Activated CD4-positive, alpha-beta memory T cell treated with anti-CD3 and anti-CD28 coated beads for 36 hours (primary cell): ENCODE measurements around the gene WDR37. TPM values are rescaled to one million over a fixed set of nuclear protein-coding genes. Genes with fewer than 3 reads are reported as not detected.

ENCODE experiments used
- CTCF ChIA-PET: fragments of 350-600 bp; sonication (Branson Sonifier 250); formaldehyde crosslinking; loops from one replicate; lab custom pipeline; 2021; ENCODE audit warnings: antibody characterized with exemption, inconsistent platforms; lab: Charles Lee
- POLR2A ChIA-PET: fragments of 350-600 bp; sonication (Branson Sonifier 250); formaldehyde crosslinking; loops from one replicate; lab custom pipeline; 2021; ENCODE audit warnings: antibody characterized with exemption; lab: Charles Lee
- DNase-seq: peaks from one replicate; pipeline ENCODE4 v3.0.0-alpha.2; 2020
- H3K27ac Mint-ChIP-seq: one replicate; pipeline ENCODE4 v1.8.0; 2021; ENCODE audit warnings: mixed read lengths
- H3K27me3 Mint-ChIP-seq: one replicate; pipeline ENCODE4 v1.8.0; 2021; ENCODE audit warnings: mixed read lengths
- H3K36me3 Mint-ChIP-seq: one replicate; pipeline ENCODE4 v1.8.0; 2021; ENCODE audit warnings: mixed read lengths
- H3K4me1 Mint-ChIP-seq: one replicate; pipeline ENCODE4 v1.8.0; 2021; ENCODE audit warnings: low read depth, mixed read lengths
- H3K4me3 Mint-ChIP-seq: one replicate; pipeline ENCODE4 v1.8.0; 2021; ENCODE audit warnings: mild to moderate bottlenecking, mixed read lengths
- H3K9me3 Mint-ChIP-seq: one replicate; pipeline ENCODE4 v1.8.0; 2021; ENCODE audit warnings: mixed read lengths
- intact Hi-C: fragments of 100-400 bp; cut with micrococcal nuclease; formaldehyde crosslinking; loops from one replicate; pipeline ENCODE4 v1.15.1; 2023
- total RNA-seq, 2 experiments: library from RNA; stranded (reverse); gene quantifications; one replicate each; pipeline ENCODE4 v1.2.3, GENCODE V29; 2021

WDR37 gene
- total RNA-seq, 2 experiments from 2014 or later = 18.1 to 19.4 TPM

- intact Hi-C loops = no loop called here
- POLR2A ChIA-PET = no interaction called here
- Mint-ChIP-seq H3K27me3 (peaks cover 2% of the 10 kb centered on the region), H3K9me3 (no peaks in the 10 kb centered on the region), H3K4me1 (no peaks in the 10 kb centered on the region), H3K4me3 (no peak overlapping the region), H3K27ac (no peak overlapping the region), H3K36me3 (no peaks in the 10 kb centered on the region)
- CTCF ChIA-PET = no interaction called here
- DNase-seq = no peak
These were observed 114.0 kb downstream of the WDR37 start for GRCh38 chr10:1169981-1170866.

GRCh38 chr10:1170867-1171180 is 114.6 kb downstream of the WDR37 start:
- no peak for DNase-seq
- H3K36me3 Mint-ChIP-seq = no peaks in the 10 kb centered on the region
- peaks cover 2% of the 10 kb centered on the region for H3K27me3 Mint-ChIP-seq
- ChIA-PET CTCF (no interaction called here), POLR2A (no interaction called here)
- intact Hi-C loops = no loop called here
- H3K27ac Mint-ChIP-seq = no peak overlapping the region
- H3K4me1 Mint-ChIP-seq = no peaks in the 10 kb centered on the region
- H3K9me3 Mint-ChIP-seq = no peaks in the 10 kb centered on the region
- no peak overlapping the region for H3K4me3 Mint-ChIP-seq

DNA sequence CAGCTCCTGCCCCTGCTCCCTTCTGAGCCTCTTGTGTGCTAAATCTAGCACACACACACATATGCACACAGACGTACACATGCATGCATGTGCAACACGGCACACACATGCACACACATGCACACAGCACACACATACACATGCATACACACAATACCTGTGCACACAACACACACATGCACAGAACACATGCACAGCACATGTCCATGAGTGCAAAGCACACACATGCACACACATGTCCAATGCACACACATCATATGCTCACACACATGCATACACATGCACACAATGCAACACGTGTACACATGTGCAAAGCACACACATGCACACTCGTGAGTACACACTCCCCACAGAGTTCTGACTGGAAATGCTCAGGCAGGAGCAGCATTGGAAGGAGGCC is 115.0 kb downstream of the WDR37 start:
- intact Hi-C loops = no loop called here
- no peak overlapping the region for H3K4me3 Mint-ChIP-seq
- peaks cover 2% of the 10 kb centered on the region for H3K27me3 Mint-ChIP-seq
- no peaks in the 10 kb centered on the region for H3K36me3 Mint-ChIP-seq
- H3K9me3 Mint-ChIP-seq = no peaks in the 10 kb centered on the region
- no peak overlapping the region for H3K27ac Mint-ChIP-seq
- H3K4me1 Mint-ChIP-seq = no peaks in the 10 kb centered on the region
- POLR2A ChIA-PET = no interaction called here
- DNase-seq = no peak
- CTCF ChIA-PET = no interaction called here

DNA sequence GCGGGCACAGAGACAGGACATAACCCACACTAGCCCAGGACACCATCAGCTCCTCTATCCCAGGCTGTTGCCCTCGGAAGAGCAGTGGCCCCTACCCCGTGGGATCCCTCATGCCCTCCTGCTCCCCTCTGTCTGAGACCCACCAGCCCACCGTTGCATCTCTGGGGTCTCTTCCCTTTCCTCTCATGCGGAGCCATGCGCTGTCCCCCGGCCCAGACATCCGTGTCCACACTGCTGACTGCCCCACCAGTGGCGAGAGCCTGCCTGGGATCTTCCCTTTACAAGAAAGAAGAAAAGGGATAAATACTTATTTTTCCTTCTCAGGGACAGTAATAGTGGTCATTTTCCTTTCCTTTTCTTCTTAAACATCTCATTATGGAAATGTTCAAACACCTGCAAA is 115.4 kb downstream of the WDR37 start:
- intact Hi-C loops = no loop called here
- CTCF ChIA-PET = no interaction called here

DNA sequence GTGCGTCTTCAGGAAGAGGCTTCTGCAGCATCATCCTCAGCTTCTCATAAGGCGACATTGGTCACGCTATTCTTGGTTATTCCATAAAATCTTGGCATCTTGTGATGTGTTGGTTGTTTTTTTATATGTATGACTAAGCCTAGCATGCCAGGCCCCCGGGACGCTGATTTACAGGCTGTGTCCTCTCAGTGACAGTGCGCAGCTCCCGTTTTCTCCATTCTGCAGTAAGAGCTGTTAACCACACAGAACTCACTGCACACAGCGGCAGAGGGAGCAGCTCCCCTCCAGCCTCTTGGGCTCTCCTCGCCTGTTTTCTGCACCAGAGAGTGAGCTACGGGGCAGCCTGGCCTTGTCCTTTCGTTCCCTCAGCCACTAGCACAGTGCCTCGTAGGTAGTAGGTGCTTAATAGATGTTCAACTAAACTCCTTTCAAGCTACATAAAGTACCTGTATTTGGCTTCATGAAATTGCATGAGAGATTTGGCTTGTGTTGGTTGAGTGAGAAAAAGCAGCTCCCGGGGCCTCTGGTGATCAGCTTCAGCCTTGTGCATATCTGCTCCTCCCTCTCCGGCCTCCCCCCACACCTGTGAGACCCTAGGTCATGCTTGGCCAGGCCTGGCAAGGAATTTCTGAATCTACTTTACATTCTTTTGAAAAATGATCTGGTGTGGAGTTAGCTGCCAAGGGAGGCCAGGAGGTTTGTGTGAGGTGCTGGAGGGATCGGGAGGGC is 116.2 kb downstream of the WDR37 start:
- ChIA-PET POLR2A (no interaction called here), CTCF (no interaction called here)
- H3K4me1 Mint-ChIP-seq = no peaks in the 10 kb centered on the region
- H3K36me3 Mint-ChIP-seq = no peaks in the 10 kb centered on the region
- no peaks in the 10 kb centered on the region for H3K9me3 Mint-ChIP-seq
- no peak overlapping the region for H3K27ac Mint-ChIP-seq
- intact Hi-C loops = no loop called here
- no peak for DNase-seq
- no peak overlapping the region for H3K4me3 Mint-ChIP-seq
- peaks cover 1% of the 10 kb centered on the region for H3K27me3 Mint-ChIP-seq

More for the DNA sequence above, 115.4 kb downstream of the WDR37 start:
- POLR2A ChIA-PET = no interaction called here
- H3K4me3 Mint-ChIP-seq = no peak overlapping the region
- peaks cover 2% of the 10 kb centered on the region for H3K27me3 Mint-ChIP-seq
- no peak for DNase-seq
- H3K4me1 Mint-ChIP-seq = no peaks in the 10 kb centered on the region
- H3K27ac Mint-ChIP-seq = no peak overlapping the region
- no peaks in the 10 kb centered on the region for H3K36me3 Mint-ChIP-seq
- H3K9me3 Mint-ChIP-seq = no peaks in the 10 kb centered on the region

GRCh38 chr10:1173091-1173490 is 116.9 kb downstream of the WDR37 start:
- no peak overlapping the region for H3K4me3 Mint-ChIP-seq
- POLR2A ChIA-PET = no interaction called here
- DNase-seq = no peak
- H3K27ac Mint-ChIP-seq = no peak overlapping the region
- no peaks in the 10 kb centered on the region for H3K36me3 Mint-ChIP-seq
- intact Hi-C loops = no loop called here
- no peaks in the 10 kb centered on the region for H3K9me3 Mint-ChIP-seq
- H3K27me3 Mint-ChIP-seq = no peaks in the 10 kb centered on the region
- H3K4me1 Mint-ChIP-seq = no peaks in the 10 kb centered on the region
- CTCF ChIA-PET = no interaction called here

DNA sequence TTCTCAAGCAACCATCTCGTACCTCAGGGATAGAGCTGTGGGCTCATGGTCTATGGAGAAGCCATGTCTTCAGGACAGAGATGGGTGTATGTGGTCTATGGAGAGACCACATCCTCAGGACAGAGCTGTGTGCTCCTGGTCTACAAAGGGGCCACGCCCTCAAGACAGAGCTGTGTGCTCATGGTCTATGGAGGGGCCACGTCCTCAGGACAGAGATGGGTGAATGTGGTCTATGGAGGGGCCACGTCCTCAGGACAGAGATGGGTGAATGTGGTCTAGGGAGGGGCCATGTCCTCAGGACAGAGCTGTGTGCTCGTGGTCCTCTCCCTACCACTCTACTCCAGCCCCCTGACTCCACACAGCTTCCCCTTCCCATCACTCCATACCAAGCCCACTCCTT is 117.8 kb downstream of the WDR37 start:
- Mint-ChIP-seq H3K36me3 (no peaks in the 10 kb centered on the region), H3K27me3 (no peaks in the 10 kb centered on the region), H3K9me3 (no peaks in the 10 kb centered on the region), H3K4me1 (no peaks in the 10 kb centered on the region), H3K4me3 (no peak overlapping the region), H3K27ac (no peak overlapping the region)
- intact Hi-C loops = no loop called here
- CTCF ChIA-PET = no interaction called here
- POLR2A ChIA-PET = no interaction called here
- DNase-seq = no peak

DNA sequence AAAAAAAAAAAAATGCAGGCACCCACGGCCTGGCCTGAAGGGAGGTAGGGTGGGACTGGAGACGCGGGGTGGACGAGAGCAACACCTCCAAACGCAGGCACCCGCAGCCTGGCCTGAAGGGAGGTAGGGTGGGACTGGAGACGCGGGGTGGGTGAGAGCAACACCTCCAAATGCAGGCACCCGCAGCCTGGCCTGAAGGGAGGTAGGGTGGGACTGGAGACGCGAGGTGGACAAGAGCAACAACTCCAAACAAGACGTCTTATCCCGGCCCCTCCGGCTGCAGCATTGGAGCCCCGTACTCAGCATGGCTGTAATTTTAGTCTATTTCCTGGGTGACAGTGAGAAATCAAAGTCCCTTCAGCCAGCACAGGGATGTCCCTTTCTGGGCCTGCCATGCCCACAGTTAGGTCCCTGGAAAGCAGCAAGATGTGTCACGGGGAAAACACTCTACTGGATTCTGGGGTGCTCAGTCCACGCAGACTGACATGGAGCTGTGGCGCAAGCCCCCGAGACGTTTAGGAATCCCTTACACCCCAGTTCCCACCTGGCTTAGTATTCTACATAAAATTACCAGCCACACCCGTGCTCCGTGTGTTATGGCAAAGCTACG is 119.9 kb downstream of the WDR37 start:
- CTCF ChIA-PET = no interaction called here
- Mint-ChIP-seq H3K27ac (no peak overlapping the region), H3K27me3 (peaks cover 3% of the 10 kb centered on the region), H3K9me3 (no peaks in the 10 kb centered on the region), H3K4me1 (no peaks in the 10 kb centered on the region), H3K4me3 (no peak overlapping the region), H3K36me3 (no peaks in the 10 kb centered on the region)
- DNase-seq = no peak
- POLR2A ChIA-PET = no interaction called here
- intact Hi-C loops = no loop called here

GRCh38 chr10:1177936-1178335 is 121.8 kb downstream of the WDR37 start:
- intact Hi-C loops = no loop called here
- H3K4me3 Mint-ChIP-seq = no peak overlapping the region
- no peaks in the 10 kb centered on the region for H3K36me3 Mint-ChIP-seq
- H3K27me3 Mint-ChIP-seq = peaks cover 3% of the 10 kb centered on the region
- no peaks in the 10 kb centered on the region for H3K9me3 Mint-ChIP-seq
- no peaks in the 10 kb centered on the region for H3K4me1 Mint-ChIP-seq
- ChIA-PET CTCF (no interaction called here), POLR2A (no interaction called here)
- DNase-seq = no peak
- no peak overlapping the region for H3K27ac Mint-ChIP-seq

- H3K9me3 Mint-ChIP-seq = no peaks in the 10 kb centered on the region
- CTCF ChIA-PET = no interaction called here
- H3K4me1 Mint-ChIP-seq = no peaks in the 10 kb centered on the region
- peaks cover 3% of the 10 kb centered on the region for H3K27me3 Mint-ChIP-seq
- no peak overlapping the region for H3K27ac Mint-ChIP-seq
- POLR2A ChIA-PET = no interaction called here
- no peak overlapping the region for H3K4me3 Mint-ChIP-seq
- intact Hi-C loops = no loop called here
- no peak for DNase-seq
- no peaks in the 10 kb centered on the region for H3K36me3 Mint-ChIP-seq
These were observed 122.3 kb downstream of the WDR37 start for GRCh38 chr10:1178506-1178905.

DNA sequence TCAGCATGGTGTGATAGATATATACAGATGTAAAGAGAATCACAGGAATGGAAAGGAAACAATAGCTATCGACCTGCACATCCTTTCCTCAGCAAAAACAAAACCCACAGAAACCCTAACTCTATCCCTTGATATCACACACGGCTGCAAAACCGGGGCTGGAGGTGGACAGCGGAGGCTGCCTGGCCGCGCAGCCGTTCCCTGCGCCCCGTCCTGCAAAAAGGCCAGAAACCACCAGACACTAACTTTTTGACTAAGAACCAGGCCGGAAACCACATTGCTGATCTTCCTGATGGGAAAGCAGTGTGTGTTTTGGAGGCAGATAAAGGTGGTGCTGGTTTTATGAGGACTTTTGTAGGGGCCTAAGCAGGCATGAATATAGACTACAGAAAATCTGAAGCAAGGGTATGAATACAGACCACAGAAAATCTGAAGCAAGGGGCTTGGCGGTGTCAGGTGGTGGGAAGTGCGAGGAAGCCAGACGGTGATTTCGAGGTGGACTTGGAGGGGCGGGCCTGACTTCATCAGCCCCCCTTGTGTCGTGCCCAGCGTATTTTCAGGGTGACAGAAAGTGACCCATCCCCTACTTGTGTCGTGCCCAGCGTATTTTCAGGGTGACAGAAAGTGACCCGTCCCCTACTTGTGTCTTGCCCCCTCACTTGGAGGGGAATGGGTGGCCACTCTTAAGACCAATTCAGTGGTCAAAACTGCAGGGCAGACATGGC is 123.3 kb downstream of the WDR37 start:
- no peak overlapping the region for H3K27ac Mint-ChIP-seq
- POLR2A ChIA-PET = no interaction called here
- intact Hi-C loops = no loop called here

DNA sequence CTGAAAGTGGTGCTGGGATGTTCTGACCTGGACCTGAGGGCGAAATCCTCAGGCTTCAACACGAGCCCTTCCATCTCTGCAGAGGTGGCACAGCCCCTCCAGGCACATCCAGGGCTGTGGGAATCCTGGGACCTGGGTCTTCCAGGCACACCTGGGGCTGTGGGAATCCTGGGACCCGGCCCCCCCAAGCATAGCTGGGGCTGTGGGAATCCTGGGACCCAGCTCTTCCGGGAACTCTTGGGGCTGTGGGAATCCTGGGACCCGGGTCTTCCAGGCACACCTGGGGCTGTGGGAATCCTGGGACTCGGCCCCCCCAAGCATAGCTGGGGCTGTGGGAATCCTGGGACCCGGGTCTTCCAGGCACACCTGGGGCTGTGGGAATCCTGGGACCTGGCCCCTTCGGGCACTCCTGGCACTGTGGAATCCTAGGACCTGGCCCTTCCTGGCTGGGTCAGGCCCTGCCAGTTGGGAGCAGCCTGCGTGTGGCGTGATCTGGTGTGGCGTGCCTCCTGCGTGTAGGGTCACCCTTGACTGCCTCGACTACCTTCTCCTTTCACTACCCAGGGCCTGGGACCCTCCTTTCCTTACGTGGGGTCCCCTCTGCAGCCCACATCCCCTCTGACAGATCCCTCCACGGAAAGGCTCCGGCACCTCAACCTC is 124.0 kb downstream of the WDR37 start:
- DNase-seq = no peak
- H3K27ac Mint-ChIP-seq = no peak overlapping the region
- peaks cover 3% of the 10 kb centered on the region for H3K27me3 Mint-ChIP-seq
- no peaks in the 10 kb centered on the region for H3K9me3 Mint-ChIP-seq
- ChIA-PET CTCF (no interaction called here), POLR2A (no interaction called here)
- intact Hi-C loops = no loop called here
- no peaks in the 10 kb centered on the region for H3K36me3 Mint-ChIP-seq
- no peak overlapping the region for H3K4me3 Mint-ChIP-seq
- no peaks in the 10 kb centered on the region for H3K4me1 Mint-ChIP-seq

More for the DNA sequence above, 123.3 kb downstream of the WDR37 start:
- Mint-ChIP-seq H3K4me1 (no peaks in the 10 kb centered on the region), H3K9me3 (no peaks in the 10 kb centered on the region), H3K36me3 (no peaks in the 10 kb centered on the region), H3K4me3 (no peak overlapping the region), H3K27me3 (peaks cover 3% of the 10 kb centered on the region)
- CTCF ChIA-PET = no interaction called here
- no peak for DNase-seq
